Upper lobe of left lung (tissue), 4 donors: ENCODE measurements around the gene BLOC1S3.

Experiments
- CTCF ChIP-seq, 6 experiments: fragments of 450-650 bp in 4 of 6; fragments of 200-600 bp in 2 of 6; sonication (generic) in 2 of 6; IDR thresholded peaks; one replicate each; pipeline ENCODE4 v1.5.1; 2016 to 2019; ENCODE audit warnings: antibody characterized with exemption in 6 of 6
- EP300 ChIP-seq, 4 donors: sonication (generic); formaldehyde crosslinking; IDR thresholded peaks; one replicate each; pipeline ENCODE4 v1.5.1; 2017; ENCODE audit warnings: antibody characterized with exemption in 4 of 4, control low read depth in 2 of 4
- POLR2A ChIP-seq, 4 donors: fragments of 450-650 bp; IDR thresholded peaks; one replicate each; pipeline ENCODE4 v1.5.1; 2016 to 2017; ENCODE audit warnings: antibody characterized with exemption in 4 of 4, mild to moderate bottlenecking in 2 of 4
- POLR2AphosphoS5 ChIP-seq, 2 donors: sonication (generic); formaldehyde crosslinking; IDR thresholded peaks; one replicate each; pipeline ENCODE4 v1.5.1; 2017; ENCODE audit warnings: antibody characterized with exemption in 2 of 2

- TF ChIP-seq CTCF (IDR thresholded peaks at IDR 0.05) (no peak), POLR2A (IDR thresholded peaks at IDR 0.05) (no peak), POLR2AphosphoS5 (IDR thresholded peaks at IDR 0.05) (no peak), EP300 (IDR thresholded peaks at IDR 0.05) (no peak)
Measured at GRCh38 chr19:45223879-45224278, 45.3 kb downstream of the BLOC1S3 start.
